KBM-7 (cell line): ENCODE measurements around the gene SPOCK1.

Experiments used
- DNase-seq: peaks from one replicate; pipeline ENCODE4 v3.0.0-alpha.2; 2015
- in situ Hi-C: fragments of 300-500 bp; cut with MboI; formaldehyde crosslinking; loops from 2 replicates; pipeline ENCODE4 v1.14.3; 2020; ENCODE audit warnings: low sequenced_read_pairs, low pct_unique_long_range_greater_than_20kb, mixed read lengths

Gene SPOCK1

GRCh38 chr5:137164961-137165360 is 334.2 kb downstream of the SPOCK1 start:
- no peak for DNase-seq
- in situ Hi-C loops, result no loop called here

GRCh38 chr5:137164536-137164935 is 334.6 kb downstream of the SPOCK1 start:
- no peak for DNase-seq
- in situ Hi-C loops, result no loop called here

- in situ Hi-C loops, result no loop called here
- no peak for DNase-seq
Observed at GRCh38 chr5:137158691-137159090, 340.4 kb downstream of the SPOCK1 start.

- DNase-seq, result no peak
- in situ Hi-C loops, result no loop called here
Observed at GRCh38 chr5:137156180-137156579, 342.9 kb downstream of the SPOCK1 start.

GRCh38 chr5:137155261-137156000 is 343.7 kb downstream of the SPOCK1 start:
- in situ Hi-C loops, result no loop called here
- no peak for DNase-seq

- in situ Hi-C loops, result no loop called here
- no peak for DNase-seq
Observed at GRCh38 chr5:137152616-137153015, 346.5 kb downstream of the SPOCK1 start.

- in situ Hi-C loops, result no loop called here
- no peak for DNase-seq
Observed at GRCh38 chr5:137148655-137149054, 350.5 kb downstream of the SPOCK1 start.

- in situ Hi-C loops, result no loop called here
- no peak for DNase-seq
Observed at GRCh38 chr5:137148159-137148558, 351.0 kb downstream of the SPOCK1 start.

- in situ Hi-C loops, result no loop called here
- DNase-seq, result no peak
Observed at GRCh38 chr5:137147346-137147745, 351.8 kb downstream of the SPOCK1 start.

GRCh38 chr5:137146402-137146890 is 352.7 kb downstream of the SPOCK1 start:
- in situ Hi-C loops, result no loop called here
- no peak for DNase-seq

GRCh38 chr5:137145721-137146120 is 353.4 kb downstream of the SPOCK1 start:
- no peak for DNase-seq
- in situ Hi-C loops, result no loop called here

- no peak for DNase-seq
- in situ Hi-C loops, result no loop called here
Observed at GRCh38 chr5:137144656-137145055, 354.5 kb downstream of the SPOCK1 start.

- no peak for DNase-seq
- in situ Hi-C loops, result no loop called here
Observed at GRCh38 chr5:137142764-137143605, 356.1 kb downstream of the SPOCK1 start.

- DNase-seq, result no peak
- in situ Hi-C loops, result no loop called here
Observed at GRCh38 chr5:137142346-137142745, 356.8 kb downstream of the SPOCK1 start.

GRCh38 chr5:137141779-137142178 is 357.3 kb downstream of the SPOCK1 start:
- in situ Hi-C loops, result no loop called here
- no peak for DNase-seq

GRCh38 chr5:137136991-137137632 is 362.0 kb downstream of the SPOCK1 start:
- in situ Hi-C loops, result no loop called here
- no peak for DNase-seq

GRCh38 chr5:137134920-137135532 is 364.1 kb downstream of the SPOCK1 start:
- in situ Hi-C loops, result no loop called here
- DNase-seq, result no peak

- DNase-seq, result no peak
- in situ Hi-C loops, result no loop called here
Observed at GRCh38 chr5:137129886-137130680, 369.0 kb downstream of the SPOCK1 start.

- no peak for DNase-seq
- in situ Hi-C loops, result no loop called here
Observed at GRCh38 chr5:137128012-137128411, 371.1 kb downstream of the SPOCK1 start.
